Fibroblast of the aortic adventitia (primary cell): ENCODE data around the gene RND1. TPM values are rescaled to one million over a fixed set of nuclear protein-coding genes. Genes with fewer than 3 reads are reported as not detected.

Experiments used
- DNase-seq: peaks from one replicate; pipeline ENCODE4 v3.0.0-alpha.2; 2010; ENCODE audit warnings: low read depth
- H3K4me3 ChIP-seq: 2 replicates; pipeline ENCODE4 v1.5.1; 2011; ENCODE audit warnings: low read depth, mild to moderate bottlenecking, control low read depth, low read length, moderate library complexity
- small RNA-seq: library from RNA; depleted of rRNA; stranded (forward); fragments of <200 nt; gene quantifications from one replicate; pipeline ENCODE3, GENCODE V24; 2012
- total RNA-seq: library from RNA; depleted of rRNA; stranded (reverse); fragments of >200 nt; gene quantifications from 2 replicates; pipeline ENCODE4 v1.2.3, GENCODE V29; 2012; ENCODE audit warnings: low replicate concordance
- TF ChIP-seq, protein P1 (sequence below): IDR thresholded peaks from 2 replicates; pipeline ENCODE4 v1.5.1; 2011; ENCODE audit warnings: mild to moderate bottlenecking, low read length, control low read depth, inconsistent platforms; ENCODE audit not compliant: insufficient read depth

Gene RND1
- total RNA-seq, 1 donor, result 0.72 TPM

DNA sequence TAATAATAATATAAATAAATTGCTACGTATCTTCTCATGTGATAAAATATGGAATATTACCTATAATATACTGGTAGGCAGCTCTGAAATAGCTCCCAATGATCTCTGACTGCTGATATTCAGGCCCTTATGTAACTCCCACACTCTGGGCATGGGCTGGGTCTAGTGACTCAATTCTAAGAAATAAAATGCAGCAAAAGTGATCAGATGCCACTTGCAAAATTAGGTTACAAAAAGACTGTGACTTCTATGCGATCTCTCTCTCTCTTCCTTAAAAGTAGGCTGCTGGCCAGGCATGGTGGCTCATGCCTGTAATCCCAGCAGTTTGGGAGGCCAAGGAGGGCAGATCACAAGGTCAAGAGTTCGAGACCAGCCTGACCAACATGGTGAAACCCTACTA, 57.7 kb downstream of the RND1 start:
- no peak overlapping the region for H3K4me3 ChIP-seq
- TF ChIP-seq, protein P1, sequence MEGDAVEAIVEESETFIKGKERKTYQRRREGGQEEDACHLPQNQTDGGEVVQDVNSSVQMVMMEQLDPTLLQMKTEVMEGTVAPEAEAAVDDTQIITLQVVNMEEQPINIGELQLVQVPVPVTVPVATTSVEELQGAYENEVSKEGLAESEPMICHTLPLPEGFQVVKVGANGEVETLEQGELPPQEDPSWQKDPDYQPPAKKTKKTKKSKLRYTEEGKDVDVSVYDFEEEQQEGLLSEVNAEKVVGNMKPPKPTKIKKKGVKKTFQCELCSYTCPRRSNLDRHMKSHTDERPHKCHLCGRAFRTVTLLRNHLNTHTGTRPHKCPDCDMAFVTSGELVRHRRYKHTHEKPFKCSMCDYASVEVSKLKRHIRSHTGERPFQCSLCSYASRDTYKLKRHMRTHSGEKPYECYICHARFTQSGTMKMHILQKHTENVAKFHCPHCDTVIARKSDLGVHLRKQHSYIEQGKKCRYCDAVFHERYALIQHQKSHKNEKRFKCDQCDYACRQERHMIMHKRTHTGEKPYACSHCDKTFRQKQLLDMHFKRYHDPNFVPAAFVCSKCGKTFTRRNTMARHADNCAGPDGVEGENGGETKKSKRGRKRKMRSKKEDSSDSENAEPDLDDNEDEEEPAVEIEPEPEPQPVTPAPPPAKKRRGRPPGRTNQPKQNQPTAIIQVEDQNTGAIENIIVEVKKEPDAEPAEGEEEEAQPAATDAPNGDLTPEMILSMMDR, result no peak
- DNase-seq, result no peak

Small RNA genes within 50 kb of the gene (small RNA-seq; reads per million reads assigned to genes)
- not detected for gene AC073610.1
- gene RF00019, result not detected
- not detected for gene RNU6-600P

Other genes with a start within 250 kb of the RND1 start
- gene KANSL2, start 183.6 kb downstream of the RND1 start, total RNA-seq, result 21.2 and 39.8 TPM in 2 replicates
- 21.1 and 34.3 TPM in 2 replicates for gene CCNT1, start 149.2 kb downstream of the RND1 start, total RNA-seq
- 30.3 and 31.5 TPM in 2 replicates for gene ADCY6, start 76.8 kb downstream of the RND1 start, total RNA-seq
- gene CACNB3, start 47.4 kb downstream of the RND1 start, total RNA-seq, result 16.1 and 27.7 TPM in 2 replicates
- 54.1 and 151 TPM in 2 replicates for gene DDX23, start 13.7 kb downstream of the RND1 start, total RNA-seq
- gene FKBP11, start 59.6 kb upstream of the RND1 start, total RNA-seq, result 4.8 and 23.8 TPM in 2 replicates
- 39.7 and 65.3 TPM in 2 replicates for gene ARF3, start 91.6 kb upstream of the RND1 start, total RNA-seq
- gene WNT10B, start 105.9 kb upstream of the RND1 start, total RNA-seq, result 0.18 and 0.98 TPM in 2 replicates
- not detected in 2 replicates for gene WNT1, start 112.5 kb upstream of the RND1 start, total RNA-seq
- gene DDN, start 133.5 kb upstream of the RND1 start, total RNA-seq, result 0.08 and 0.09 TPM in 2 replicates
- 52.4 and 95.9 TPM in 2 replicates for gene PRKAG1, start 152.9 kb upstream of the RND1 start, total RNA-seq
- gene KMT2D, start 194.9 kb upstream of the RND1 start, total RNA-seq, result 22.6 and 23.8 TPM in 2 replicates
- 0.25 and 0.54 TPM in 2 replicates for gene RHEBL1, start 204.1 kb upstream of the RND1 start, total RNA-seq
- 0.41 TPM in 1 of 2 replicates, not detected in the other for gene DHH, start 228.9 kb upstream of the RND1 start, total RNA-seq
- gene LMBR1L, start 245.0 kb upstream of the RND1 start, total RNA-seq, result 20.2 and 57.3 TPM in 2 replicates